ENCODE results near the gene SART3.

GRCh38 chr12:108599948-108600701 is 39.2 kb upstream of the SART3 start:
- TF ChIP-seq CTCF (IDR thresholded peaks at IDR 0.05) = no peak
- TF ChIP-seq EZH2phosphoT487 (IDR thresholded peaks at IDR 0.05) = no peak

All from neural progenitor cell (in vitro differentiated cells).